Spinal cord (tissue), 10 donors: Measurements from ENCODE around the gene IL4R. TPM values are rescaled to one million over a fixed set of nuclear protein-coding genes. Genes with fewer than 3 reads are reported as not detected.

ENCODE experiments used
- DNase-seq, 6 donors: peaks; one replicate each; pipeline versions ENCODE4 v3.0.0 to v3.0.0-alpha.2; 2013 to 2015; ENCODE audit warnings: low spot score in 6 of 6, low read depth in 4 of 6
- H3K27ac ChIP-seq: one replicate; pipeline ENCODE4 v1.5.1; 2013; ENCODE audit warnings: low read depth, low read length, control low read depth
- H3K27me3 ChIP-seq: one replicate; pipeline ENCODE4 v1.6.1; 2013; ENCODE audit warnings: low read length; ENCODE audit not compliant: control insufficient read depth, insufficient read depth
- H3K36me3 ChIP-seq: one replicate; pipeline ENCODE4 v1.6.1; 2013; ENCODE audit warnings: low read length; ENCODE audit not compliant: control insufficient read depth, insufficient read depth
- H3K4me1 ChIP-seq: one replicate; pipeline ENCODE4 v1.6.1; 2013; ENCODE audit warnings: low read length; ENCODE audit not compliant: control insufficient read depth, insufficient read depth
- H3K4me3 ChIP-seq: one replicate; pipeline ENCODE4 v1.5.1; 2013; ENCODE audit warnings: low read depth, low read length, control low read depth
- H3K9me3 ChIP-seq: one replicate; pipeline ENCODE4 v1.6.1; 2013; ENCODE audit warnings: low read length; ENCODE audit not compliant: control insufficient read depth, insufficient read depth
- WGBS: methylation state at CpG from one replicate; pipeline ENCODE4 v1.1.5; 2013; ENCODE audit warnings: missing lambda C conversion rate; ENCODE audit not compliant: insufficient coverage; 5-methylcytosine and 5-hydroxymethylcytosine counted together
- polyA plus RNA-seq, 2 donors: library from polyadenylated mRNA; unstranded; fragments of 120-200 nt; gene quantifications; one replicate each; pipeline ENCODE4 v1.2.1, GENCODE V29; 2013; ENCODE audit not compliant: insufficient read length in 2 of 2
- total RNA-seq, 2 donors: library from RNA; depleted of rRNA in 1 of 2; stranded (reverse); fragments of 120-200 nt in 1 of 2; fragments of >200 nt in 1 of 2; gene quantifications; one replicate each; pipeline versions ENCODE4 v1.2.3 to v1.2.4, GENCODE V29; 2013 to 2014
- donor health status: healthy.

IL4R gene
- total and polyA plus RNA-seq, 4 donors, result 6.1 to 9.8 (median 9.0) TPM

DNA sequence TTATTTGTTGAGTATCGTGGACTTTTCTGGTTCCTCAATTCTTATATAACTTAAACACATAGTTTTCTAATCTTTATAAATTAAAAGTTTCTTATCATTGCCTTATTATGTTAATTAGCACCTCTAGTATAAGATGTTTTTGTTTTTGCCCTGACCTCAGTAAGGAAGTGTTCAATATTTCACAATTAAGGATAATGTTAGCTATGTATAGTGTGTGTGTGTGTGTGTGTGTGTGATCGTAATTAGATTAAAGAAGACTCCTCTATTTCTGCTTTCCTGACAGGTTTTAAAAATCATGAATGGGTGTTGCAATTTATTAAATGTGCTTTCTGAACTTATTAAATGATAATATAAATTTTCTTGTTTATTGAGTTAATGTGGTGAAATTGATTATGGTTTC is 100.2 kb downstream of the IL4R start:
- no peaks in the 10 kb centered on the region for H3K27me3 ChIP-seq
- H3K36me3 ChIP-seq, result no peaks in the 10 kb centered on the region
- no peak overlapping the region for H3K27ac ChIP-seq
- no peaks in the 10 kb centered on the region for H3K4me1 ChIP-seq
- no peak for DNase-seq
- no CpG with 5 or more reads among the region's 2 CpGs for WGBS
- no peak overlapping the region for H3K4me3 ChIP-seq
- H3K9me3 ChIP-seq, result peaks cover 2% of the 10 kb centered on the region

Other genes with a start within 250 kb of the IL4R start
- under 1 TPM; 0.30 to 0.55 TPM for gene C16orf82, start 247.0 kb upstream of the IL4R start, total RNA-seq
- under 1 TPM; 0.19 to 0.56 TPM for gene C16orf82, start 247.0 kb upstream of the IL4R start, polyA plus RNA-seq
- 1 to 10 TPM; 4.2 to 7.2 TPM for gene KDM8, start 110.4 kb upstream of the IL4R start, total RNA-seq
- 1 to 10 TPM; 9.2 to 9.7 TPM for gene KDM8, start 110.4 kb upstream of the IL4R start, polyA plus RNA-seq
- gene NSMCE1, start 45.2 kb upstream of the IL4R start, total RNA-seq, result 10 to 100 TPM; 50.4 to 71.1 TPM
- gene NSMCE1, start 45.2 kb upstream of the IL4R start, polyA plus RNA-seq, result 10 to 100 TPM; 62.4 to 76.9 TPM
- under 1 TPM; 0.06 to 0.30 TPM for gene IL21R, start 88.2 kb downstream of the IL4R start, total RNA-seq
- gene IL21R, start 88.2 kb downstream of the IL4R start, polyA plus RNA-seq, result under 1 TPM; 0.41 to 0.93 TPM
- 10 to 100 TPM; 65.8 to 77.5 TPM for gene GTF3C1, start 235.9 kb downstream of the IL4R start, total RNA-seq
- gene GTF3C1, start 235.9 kb downstream of the IL4R start, polyA plus RNA-seq, result 100 to 1,000 TPM; 109 to 110 TPM
- 10 to 100 TPM; 18.2 to 26.2 TPM for gene KATNIP, start 236.2 kb downstream of the IL4R start, total RNA-seq
- 10 to 100 TPM; 17.7 to 20.5 TPM for gene KATNIP, start 236.2 kb downstream of the IL4R start, polyA plus RNA-seq